Measurements from ENCODE around the gene NEURL3.

DNA sequence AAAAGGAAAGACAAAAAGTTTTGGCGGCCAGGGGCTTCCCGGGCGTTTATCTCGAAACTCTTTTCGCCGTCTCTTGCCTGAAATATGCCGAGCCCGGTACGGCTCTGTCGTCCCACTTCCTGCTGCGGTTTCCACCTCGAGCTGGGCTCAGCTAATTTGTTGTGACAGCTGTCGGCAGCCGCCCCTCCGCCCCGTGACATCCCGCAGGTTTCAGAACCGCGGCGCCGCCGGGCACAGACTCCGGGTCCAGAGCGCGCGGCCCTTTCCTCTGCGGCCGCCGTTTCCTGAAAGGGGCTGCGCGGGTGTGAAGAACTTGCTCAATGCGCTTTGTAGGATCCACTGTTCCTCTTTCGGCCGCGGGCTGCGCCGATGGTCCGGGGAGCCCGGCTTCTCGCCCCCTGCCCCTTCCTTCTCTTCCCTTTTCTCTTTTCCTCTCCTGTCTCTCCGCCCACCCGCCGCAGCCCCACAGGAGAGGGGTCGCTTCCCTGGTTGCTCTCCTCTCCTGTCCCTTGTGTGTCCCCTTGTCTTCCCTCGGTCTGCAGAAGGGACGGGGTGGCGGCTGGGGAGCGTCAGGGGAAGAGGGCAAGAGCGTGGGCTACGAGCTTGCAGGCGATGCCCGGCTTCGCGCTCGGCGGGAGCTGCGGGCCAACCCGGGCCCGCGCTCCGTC, 32.0 kb upstream of the NEURL3 start:
- TF ChIP-seq, protein P1, sequence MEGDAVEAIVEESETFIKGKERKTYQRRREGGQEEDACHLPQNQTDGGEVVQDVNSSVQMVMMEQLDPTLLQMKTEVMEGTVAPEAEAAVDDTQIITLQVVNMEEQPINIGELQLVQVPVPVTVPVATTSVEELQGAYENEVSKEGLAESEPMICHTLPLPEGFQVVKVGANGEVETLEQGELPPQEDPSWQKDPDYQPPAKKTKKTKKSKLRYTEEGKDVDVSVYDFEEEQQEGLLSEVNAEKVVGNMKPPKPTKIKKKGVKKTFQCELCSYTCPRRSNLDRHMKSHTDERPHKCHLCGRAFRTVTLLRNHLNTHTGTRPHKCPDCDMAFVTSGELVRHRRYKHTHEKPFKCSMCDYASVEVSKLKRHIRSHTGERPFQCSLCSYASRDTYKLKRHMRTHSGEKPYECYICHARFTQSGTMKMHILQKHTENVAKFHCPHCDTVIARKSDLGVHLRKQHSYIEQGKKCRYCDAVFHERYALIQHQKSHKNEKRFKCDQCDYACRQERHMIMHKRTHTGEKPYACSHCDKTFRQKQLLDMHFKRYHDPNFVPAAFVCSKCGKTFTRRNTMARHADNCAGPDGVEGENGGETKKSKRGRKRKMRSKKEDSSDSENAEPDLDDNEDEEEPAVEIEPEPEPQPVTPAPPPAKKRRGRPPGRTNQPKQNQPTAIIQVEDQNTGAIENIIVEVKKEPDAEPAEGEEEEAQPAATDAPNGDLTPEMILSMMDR (IDR thresholded peaks at IDR 0.05), result no peak
- no peak for TF ChIP-seq POLR2A (IDR thresholded peaks at IDR 0.05)

All from testis (tissue), 2 donors.